HEK293T (cell line): ENCODE results near the gene FOLR3.

Experiments used
- FOXM1 ChIP-seq: fragments of 450-650 bp; IDR thresholded peaks from 2 replicates; pipeline ENCODE4 v1.6.1; 2017; ENCODE audit warnings: mild to moderate bottlenecking, borderline replicate concordance
- NFRKB ChIP-seq: fragments of 450-650 bp; IDR thresholded peaks from 2 replicates; pipeline ENCODE4 v1.6.1; 2016; ENCODE audit warnings: mild to moderate bottlenecking, moderate library complexity
- SP1 ChIP-seq: fragments of 450-650 bp; IDR thresholded peaks from 2 replicates; pipeline ENCODE4 v1.6.1; 2017
- SUZ12 ChIP-seq: fragments of 450-650 bp; IDR thresholded peaks from 2 replicates; pipeline ENCODE4 v1.6.1; 2016; ENCODE audit warnings: mild to moderate bottlenecking

DNA sequence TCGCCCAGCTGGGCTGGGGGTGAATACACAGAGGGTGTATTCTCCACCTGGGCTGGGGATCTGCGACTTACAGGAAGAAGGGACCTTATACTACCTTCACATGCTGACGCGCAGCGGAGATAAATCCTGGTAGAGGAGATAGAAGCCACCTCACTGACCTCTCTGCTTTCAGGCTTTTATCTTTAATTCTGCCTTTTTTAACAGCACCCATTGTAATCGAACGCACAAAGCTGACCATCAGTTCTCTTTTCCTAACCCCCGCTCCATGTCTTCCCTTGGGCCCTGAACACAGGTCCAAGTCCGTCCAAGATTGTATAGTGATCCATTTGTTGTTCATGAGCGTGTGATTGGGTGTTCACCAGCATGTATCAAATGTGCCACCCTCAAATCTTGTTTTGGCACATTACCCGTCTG lies 31.8 kb upstream of the FOLR3 start:
- no peak for TF ChIP-seq FOXM1
- TF ChIP-seq NFRKB, result no peak
- no peak for TF ChIP-seq SP1
- TF ChIP-seq SUZ12, result no peak
